GM19372 (cell line): ENCODE data around the gene GSTM3.
A peak's percentile ranks its signal among the peaks of the same experiment; 100 is the strongest.
"Not testable (repeated sequence)": the region's sequence is repeated elsewhere in the genome, so short reads cannot be mapped to it uniquely, and the experiment has no call there.

Experiments
- ATAC-seq: cut with Tn5 transposase; IDR thresholded peaks from one replicate; pipeline ENCODE4 v1.9.1; 2021; ENCODE audit warnings: mild to moderate bottlenecking, low read depth, moderate library complexity; ENCODE audit not compliant: unreplicated experiment

GSTM3 gene

DNA sequence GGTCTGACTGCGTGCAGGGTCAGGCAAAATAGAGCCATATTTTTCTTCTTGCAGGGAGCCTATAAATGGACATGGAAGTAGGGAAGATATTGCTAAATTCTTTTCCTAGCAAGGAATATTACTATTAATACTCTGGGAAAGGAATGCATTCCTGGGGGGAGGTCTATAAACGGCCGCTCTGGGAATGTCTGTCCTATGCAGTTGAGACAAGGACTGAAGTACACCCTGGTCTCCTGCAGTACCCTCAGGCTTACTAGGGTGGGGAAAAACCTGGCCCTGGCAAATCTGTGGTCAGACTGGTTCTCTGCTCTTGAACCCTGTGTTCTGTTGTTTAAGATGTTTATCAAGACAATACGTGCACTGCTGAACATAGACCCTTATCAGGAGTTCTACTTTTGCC is 31.9 kb downstream of the GSTM3 start:
- ATAC-seq = not testable (repeated sequence)

DNA sequence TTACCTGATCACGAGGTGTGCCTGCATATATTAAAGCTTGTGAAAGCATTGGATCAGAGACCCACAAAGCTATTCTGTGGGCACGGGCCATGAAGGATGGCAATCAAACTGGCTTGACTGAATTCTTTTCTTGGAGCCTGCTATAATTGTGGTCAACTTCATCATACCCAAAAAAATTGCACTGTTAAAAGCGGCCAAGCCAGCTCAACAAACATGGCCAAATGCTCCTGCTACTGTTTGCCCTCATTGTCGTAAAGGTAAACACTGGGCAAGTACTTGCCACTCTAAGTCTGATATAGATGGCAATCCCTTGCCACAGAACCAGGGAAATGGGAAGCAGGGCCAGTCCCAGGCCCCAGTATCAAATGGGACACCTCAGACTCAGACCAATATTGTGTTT is 35.4 kb downstream of the GSTM3 start:
- no peak for ATAC-seq

DNA sequence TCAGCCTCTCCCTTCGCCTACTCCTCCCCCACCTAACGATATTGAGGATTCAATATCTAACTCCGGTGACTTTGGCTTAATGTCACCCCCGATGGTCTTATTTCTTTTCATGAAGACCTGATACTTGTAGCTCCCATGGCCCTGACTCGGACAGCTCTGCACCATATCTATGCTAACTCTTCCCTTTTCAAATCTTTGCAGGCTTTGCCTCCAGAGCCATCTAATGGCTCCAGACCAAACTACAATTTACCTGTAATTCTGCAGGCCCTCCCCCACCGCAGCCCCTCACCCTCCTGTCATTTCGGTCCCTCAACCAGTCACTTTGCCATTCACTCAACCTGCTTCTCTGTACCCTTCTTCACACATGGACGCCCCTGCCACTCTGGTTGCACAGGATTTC is 36.7 kb downstream of the GSTM3 start:
- no peak for ATAC-seq

DNA sequence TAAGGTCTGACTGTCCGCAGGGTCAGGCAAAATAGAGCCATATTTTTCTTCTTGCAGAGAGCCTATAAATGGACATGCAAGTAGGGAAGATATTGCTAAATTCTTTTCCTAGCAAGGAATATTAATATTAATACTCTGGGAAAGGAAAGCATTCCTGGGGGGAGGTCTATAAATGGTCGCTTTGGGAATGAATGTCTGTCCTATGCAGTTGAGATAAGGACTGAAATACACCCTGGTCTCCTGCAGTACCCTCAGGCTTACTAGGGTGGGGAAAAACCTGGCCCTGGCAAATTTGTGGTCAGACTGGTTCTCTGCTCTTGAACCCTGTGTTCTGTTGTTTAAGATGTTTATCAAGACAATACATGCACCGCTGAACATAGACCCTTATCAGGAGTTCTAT is 37.9 kb downstream of the GSTM3 start:
- ATAC-seq = not testable (repeated sequence)

DNA sequence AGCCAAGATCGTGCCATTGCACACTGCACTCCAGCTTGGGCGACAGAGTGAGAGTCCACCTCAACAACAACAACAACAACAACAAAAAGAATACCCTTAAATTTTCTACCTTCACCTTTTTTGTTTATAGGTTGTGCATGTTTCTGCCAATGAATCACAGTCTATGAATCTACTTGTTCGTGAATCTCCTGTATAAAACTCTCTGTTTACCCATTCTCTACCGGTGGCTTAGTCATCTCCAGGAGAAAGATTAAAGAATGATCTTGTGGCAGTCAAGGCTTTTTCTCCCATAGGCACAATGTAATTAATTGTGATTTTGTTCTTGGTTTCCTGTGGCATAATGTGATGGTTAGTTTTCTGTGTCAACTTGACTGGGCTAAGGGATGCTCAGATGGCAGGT is 43.0 kb downstream of the GSTM3 start:
- not testable (repeated sequence) for ATAC-seq

DNA sequence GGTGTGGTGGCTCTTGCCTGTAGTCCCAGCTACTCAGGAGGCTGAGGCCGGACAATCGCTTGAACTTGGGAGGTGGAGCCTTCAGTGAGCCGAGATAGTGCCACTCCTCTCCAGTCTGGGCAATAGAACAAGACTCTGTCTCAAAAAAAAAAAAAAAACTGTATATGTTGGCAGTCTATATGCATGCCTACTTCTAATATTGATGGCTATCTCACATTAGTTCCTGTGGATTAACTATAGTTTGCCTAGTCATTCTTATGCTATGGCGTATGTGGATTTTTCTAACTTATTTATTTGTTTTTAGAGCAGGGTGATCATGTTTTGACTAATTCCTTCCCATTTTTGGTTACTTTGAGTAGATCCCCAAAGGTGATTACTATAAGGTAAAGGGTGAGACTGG is 43.8 kb downstream of the GSTM3 start:
- ATAC-seq = no peak

DNA sequence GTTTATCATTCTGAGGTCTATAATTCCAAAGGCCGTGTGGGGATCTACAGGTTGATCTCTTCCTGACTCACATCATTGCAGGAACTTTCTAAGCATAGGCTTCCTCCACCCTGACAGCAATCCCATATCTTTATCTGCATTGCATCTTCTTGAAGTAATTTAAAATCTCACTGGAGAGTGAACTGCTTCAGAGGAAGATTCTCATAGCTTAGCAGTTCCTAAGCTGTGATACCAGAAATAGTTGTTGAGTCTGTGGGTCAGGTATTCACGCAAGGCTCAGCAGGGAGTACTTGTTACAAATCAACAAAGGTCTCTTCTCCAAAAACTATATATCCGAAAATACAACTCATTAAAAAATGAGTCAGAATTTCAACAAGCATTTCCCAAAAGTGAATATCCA is 45.7 kb downstream of the GSTM3 start:
- ATAC-seq = not testable (repeated sequence)

DNA sequence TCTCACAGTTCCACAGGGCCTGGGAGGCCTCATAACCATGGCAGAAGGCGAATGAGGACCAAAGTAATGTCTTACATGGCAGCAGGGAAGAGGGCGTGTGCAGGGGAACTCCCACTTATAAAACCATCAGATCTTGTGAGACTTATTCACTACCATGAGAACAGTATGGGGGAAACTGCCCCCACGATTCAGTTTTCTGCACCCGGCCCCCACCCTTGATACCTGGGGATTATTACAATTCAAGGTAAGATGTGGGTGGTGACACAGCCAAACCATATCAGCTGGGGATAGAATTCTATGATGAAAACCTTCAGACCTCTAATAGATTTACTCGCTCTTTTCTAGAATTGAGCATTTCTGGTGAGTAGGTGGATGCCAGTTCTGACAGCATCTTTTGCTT is 46.4 kb downstream of the GSTM3 start:
- not testable (repeated sequence) for ATAC-seq

DNA sequence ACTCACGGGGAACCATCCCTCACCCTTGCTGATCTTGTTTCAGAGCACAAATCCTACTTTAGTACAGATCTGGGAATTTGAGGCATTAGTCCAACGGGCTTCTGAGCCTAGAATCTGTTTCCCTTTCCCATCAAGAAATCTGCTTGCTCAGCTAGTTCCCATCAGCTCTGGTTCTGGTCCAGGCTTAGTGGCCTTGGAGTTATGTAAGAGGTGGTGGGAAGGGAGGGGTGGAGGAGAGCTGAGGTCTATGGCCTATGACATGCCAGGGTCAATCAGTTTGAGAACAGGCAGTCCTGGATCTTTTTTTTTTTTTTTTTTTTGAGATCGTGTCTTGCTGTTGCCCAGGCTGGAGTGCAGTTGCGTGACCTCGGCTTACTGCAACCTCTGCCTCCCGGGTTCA is 49.1 kb downstream of the GSTM3 start:
- no peak for ATAC-seq

DNA sequence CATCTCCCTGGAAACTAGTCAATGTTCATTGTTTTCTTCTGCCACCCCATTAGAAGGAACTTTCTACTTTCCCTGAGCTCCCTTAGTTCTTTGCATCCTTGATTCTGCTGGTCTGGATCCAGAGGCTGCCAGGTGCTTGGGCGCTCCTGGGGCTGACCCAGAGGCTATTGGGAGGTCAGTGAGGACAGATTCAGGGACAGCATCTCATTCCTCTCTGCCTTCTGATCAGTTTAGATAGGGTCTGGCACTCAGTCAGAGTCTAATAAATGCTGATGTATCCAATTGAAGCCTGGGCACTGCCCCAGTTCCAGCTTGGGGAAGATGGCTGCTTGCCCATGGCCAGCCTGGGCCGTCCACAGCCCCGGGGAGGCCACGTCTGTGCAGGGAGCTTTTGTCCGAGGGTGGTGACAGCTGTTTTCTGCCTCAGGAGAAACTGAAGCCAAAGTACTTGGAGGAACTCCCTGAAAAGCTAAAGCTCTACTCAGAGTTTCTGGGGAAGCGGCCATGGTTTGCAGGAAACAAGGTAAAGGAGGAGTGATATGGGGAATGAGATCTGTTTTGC is 50.9 kb downstream of the GSTM3 start:
- no peak for ATAC-seq

DNA sequence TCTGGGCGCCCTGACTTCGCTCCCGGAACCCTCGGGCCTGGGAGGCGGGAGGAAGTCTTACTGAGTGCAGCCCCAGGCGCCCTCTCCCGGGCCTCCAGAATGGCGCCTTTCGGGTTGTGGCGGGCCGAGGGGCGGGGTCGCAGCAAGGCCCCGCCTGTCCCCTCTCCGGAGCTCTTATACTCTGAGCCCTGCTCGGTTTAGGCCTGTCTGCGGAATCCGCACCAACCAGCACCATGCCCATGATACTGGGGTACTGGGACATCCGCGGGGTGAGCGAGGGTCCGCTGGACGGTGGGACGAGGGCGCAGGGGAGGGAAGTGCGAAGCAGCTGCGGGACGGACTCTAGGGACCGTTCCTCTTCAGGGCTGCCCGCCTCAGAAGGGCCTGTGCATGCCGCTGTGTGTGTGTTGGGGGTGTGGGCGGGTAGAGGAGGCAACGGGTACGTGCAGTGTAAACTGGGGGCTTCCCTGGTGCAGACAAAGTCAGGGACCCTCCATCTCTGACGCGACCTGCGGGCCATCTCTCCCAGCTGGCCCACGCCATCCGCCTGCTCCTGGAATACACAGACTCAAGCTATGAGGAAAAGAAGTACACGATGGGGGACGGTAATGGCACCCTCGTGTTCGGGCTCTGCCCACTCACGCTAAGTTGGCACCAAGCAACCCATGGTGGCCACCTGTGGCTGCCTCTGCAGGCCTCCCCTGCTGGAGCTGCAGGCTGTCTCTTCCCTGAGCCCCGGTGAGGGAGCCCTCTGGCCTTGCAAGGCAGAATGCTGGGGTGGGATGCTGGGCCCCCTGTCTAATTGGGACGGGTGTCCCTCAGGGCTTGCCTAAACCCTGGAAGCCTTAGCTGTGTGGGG is 53.0 kb downstream of the GSTM3 start, which contains the start of gene GSTM1:
Gene GSTM1, plus strand, starts transcription at position 177 of the 859 bp plus-strand sequence. Its CDS starts 57 bp downstream, at position 234.
- peak; percentile 94 for ATAC-seq

DNA sequence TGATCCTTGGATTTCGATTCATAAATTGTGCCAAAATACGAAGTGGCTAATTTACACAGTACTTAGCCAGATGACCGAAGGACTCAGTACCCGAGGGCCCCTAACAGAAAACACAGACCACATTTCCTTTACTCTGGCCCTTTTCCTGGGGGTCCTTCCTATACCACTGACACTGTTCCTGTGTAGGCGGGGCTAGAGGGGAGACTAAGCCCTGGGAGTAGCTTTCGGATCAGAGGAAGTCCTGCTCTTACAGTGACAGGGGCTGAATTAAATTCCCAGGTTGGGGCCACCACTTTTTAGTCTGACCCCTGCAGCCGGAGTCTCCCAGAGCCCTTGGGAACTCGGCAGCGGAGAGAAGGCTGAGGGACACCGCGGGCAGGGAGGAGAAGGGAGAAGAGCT is 53.7 kb downstream of the GSTM3 start:
- ATAC-seq = not testable (repeated sequence)

DNA sequence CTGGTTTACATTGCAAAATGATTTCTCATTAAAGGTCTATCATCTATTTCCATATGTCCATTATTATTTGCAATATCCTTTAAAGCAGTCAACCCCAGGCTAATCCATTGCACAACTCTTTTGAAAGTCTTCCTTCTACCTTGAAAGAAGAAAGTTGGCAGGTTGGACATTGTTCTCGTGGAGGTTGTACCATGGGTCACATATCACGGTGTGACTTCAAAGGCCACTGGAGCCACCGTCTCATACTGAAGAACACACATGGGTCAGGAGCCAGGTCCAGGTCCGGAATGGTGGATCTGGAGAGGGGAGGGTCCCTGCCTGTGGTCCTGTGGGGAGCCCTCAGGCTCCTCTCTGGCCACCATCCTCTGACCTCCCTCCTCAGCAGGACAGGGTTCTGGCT is 54.9 kb downstream of the GSTM3 start:
- not testable (repeated sequence) for ATAC-seq

DNA sequence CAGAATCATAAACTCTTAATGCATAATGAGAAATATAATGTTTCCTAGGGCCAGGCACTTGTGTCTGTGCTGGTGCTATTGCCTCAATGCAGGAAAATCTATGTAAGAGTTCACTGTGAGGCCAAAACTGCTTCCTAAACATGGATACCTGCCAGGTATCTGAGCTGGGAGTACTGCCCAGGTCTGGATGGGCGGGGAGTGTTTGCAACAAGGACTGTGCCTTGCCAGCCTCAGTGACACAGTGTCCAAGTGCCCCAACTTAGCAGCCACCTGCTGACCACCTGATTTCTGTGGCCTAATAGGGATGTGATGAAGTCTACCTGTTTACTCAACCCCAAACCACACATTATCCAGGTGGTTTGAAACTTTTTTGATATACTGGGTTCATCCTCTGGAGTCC is 55.4 kb downstream of the GSTM3 start:
- not testable (repeated sequence) for ATAC-seq

DNA sequence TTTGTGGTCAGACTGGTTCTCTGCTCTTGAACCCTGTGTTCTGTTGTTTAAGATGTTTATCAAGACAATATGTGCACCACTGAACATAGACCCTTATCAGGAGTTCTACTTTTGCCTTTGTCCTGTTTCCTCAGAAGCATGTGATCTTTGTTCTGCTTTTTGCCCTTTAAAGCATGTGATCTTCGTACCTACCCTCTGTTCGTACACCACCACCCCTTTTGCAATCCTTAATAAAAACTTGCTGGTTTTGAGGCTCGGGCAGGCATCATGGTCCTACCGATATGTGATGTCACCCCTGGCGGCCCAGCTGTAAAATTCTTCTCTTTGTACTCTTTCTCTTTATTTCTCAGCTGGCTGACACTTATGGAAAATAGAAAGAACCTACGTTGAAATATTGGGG is 56.1 kb downstream of the GSTM3 start:
- not testable (repeated sequence) for ATAC-seq
